WTC11 (cell line): ENCODE results near the gene MPIG6B.

Experiments
- ATF3 ChIP-seq: sonication (generic); formaldehyde crosslinking; conservative IDR thresholded peaks from 2 replicates; pipeline ENCODE4 v1.8.1; 2022; ENCODE audit warnings: mild to moderate bottlenecking, missing genetic modification reagents
- CTCF ChIP-seq: fragments of 200-600 bp; IDR thresholded peaks from 2 replicates; pipeline ENCODE4 v1.8.0; 2022; ENCODE audit warnings: antibody characterized with exemption
- ELF4 ChIP-seq: sonication (generic); formaldehyde crosslinking; IDR thresholded peaks from 2 replicates; pipeline ENCODE4 v1.8.1; 2022; ENCODE audit warnings: low read depth, mild to moderate bottlenecking, moderate library complexity, missing genetic modification reagents
- FOXK1 ChIP-seq: sonication (generic); formaldehyde crosslinking; IDR thresholded peaks from 2 replicates; pipeline ENCODE4 v1.8.0; 2022; ENCODE audit warnings: mild to moderate bottlenecking, moderate library complexity, missing genetic modification reagents
- FOXP4 ChIP-seq: sonication (generic); formaldehyde crosslinking; IDR thresholded peaks from 2 replicates; pipeline ENCODE4 v1.8.0; 2022; ENCODE audit warnings: mild to moderate bottlenecking, missing genetic modification reagents
- HMGXB4 ChIP-seq: sonication (generic); formaldehyde crosslinking; IDR thresholded peaks from 2 replicates; pipeline ENCODE4 v1.8.1; 2023; ENCODE audit warnings: mild to moderate bottlenecking, moderate library complexity, missing genetic modification reagents
- JUN ChIP-seq: sonication (generic); formaldehyde crosslinking; IDR thresholded peaks from 2 replicates; pipeline ENCODE4 v1.8.0; 2023; ENCODE audit warnings: mild to moderate bottlenecking, missing genetic modification reagents
- NFYB ChIP-seq: sonication (generic); formaldehyde crosslinking; conservative IDR thresholded peaks from 2 replicates; pipeline ENCODE4 v1.8.0; 2022; ENCODE audit warnings: low read depth, missing genetic modification reagents
- NR2C2 ChIP-seq: sonication (generic); formaldehyde crosslinking; IDR thresholded peaks from 2 replicates; pipeline ENCODE4 v1.8.0; 2022; ENCODE audit warnings: mild to moderate bottlenecking, missing genetic modification reagents
- SP1 ChIP-seq: sonication (generic); formaldehyde crosslinking; conservative IDR thresholded peaks from 2 replicates; pipeline ENCODE4 v1.8.1; 2022; ENCODE audit warnings: missing genetic modification reagents
- TEAD4 ChIP-seq: sonication (generic); formaldehyde crosslinking; IDR thresholded peaks from 2 replicates; pipeline ENCODE4 v1.8.0; 2022; ENCODE audit warnings: mild to moderate bottlenecking, missing genetic modification reagents
- TP53 ChIP-seq: sonication (generic); formaldehyde crosslinking; IDR thresholded peaks from 2 replicates; pipeline ENCODE4 v1.8.1; 2023; ENCODE audit warnings: mild to moderate bottlenecking, missing genetic modification reagents
- ZNF416 ChIP-seq: fragments of 250-450 bp; sonication (Bioruptor Pico); IDR thresholded peaks from 2 replicates; pipeline ENCODE4 v1.9.0; 2021; ENCODE audit warnings: mild to moderate bottlenecking, inconsistent platforms

GRCh38 chr6:31771992-31772358, 48.8 kb downstream of the MPIG6B start:
- TF ChIP-seq CTCF (no peak), JUN (CRISPR knock-in tag) (no peak), NFYB (no peak), FOXP4 (CRISPR knock-in tag) (no peak), SP1 (CRISPR knock-in tag) (no peak), HMGXB4 (no peak), NR2C2 (CRISPR knock-in tag) (no peak), TP53 (CRISPR knock-in tag) (no peak), TEAD4 (CRISPR knock-in tag) (no peak), ZNF416 (CRISPR knock-in tag) (no peak), ELF4 (CRISPR knock-in tag) (no peak), ATF3 (CRISPR knock-in tag) (no peak), FOXK1 (CRISPR knock-in tag) (no peak)
